Activated CD8-positive, alpha-beta memory T cell treated with anti-CD3 and anti-CD28 coated beads, Interleukin-2, amount 50 U/mL, for 24 hours (primary cell): ENCODE data around the gene RAD9A.

Source experiments
- DNase-seq: peaks from one replicate; pipeline ENCODE4 v3.0.0-alpha.2; 2020; ENCODE audit errors: extremely low read depth

RAD9A gene

GRCh38 chr11:67375320-67376055, 16.3 kb upstream of the RAD9A start:
- DNase-seq = no peak

DNA sequence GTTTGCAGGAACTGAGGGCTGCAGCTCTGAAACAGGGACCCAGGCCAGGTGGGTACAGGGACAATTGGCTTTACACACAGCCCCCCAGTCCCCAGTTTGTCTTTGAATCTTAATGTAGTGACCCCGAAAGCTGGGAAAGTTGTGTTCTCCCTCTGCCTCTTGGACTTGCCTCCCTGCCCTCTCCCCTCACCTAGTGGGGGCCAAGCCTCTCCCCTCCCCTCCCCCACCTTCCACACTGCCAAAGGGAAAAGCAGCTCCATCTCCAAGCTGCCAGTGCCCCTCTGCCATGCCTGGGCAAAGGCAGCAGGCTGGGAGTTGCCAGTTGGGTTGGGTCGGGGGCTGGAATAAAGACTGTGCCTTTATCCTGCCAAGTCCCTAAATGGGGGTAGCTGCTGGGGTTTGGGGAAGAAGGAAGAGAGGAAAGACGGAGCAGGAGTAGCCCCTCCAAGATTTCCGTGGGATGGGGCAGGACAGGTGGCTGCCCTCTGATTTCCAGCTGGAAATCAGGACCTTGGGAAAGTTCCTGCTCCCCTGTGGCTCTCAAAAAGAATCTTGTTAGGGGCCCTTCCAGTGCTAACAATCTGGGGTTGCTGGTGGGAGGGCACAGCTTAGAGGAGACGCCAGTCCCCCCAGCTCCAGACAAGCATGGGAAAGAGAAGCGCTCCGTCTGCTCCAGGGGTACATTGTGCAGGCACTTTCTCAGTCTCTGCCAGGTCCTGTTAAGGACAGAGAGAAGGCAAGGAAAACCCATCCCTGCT, 15.5 kb upstream of the RAD9A start:
- DNase-seq = no peak

DNA sequence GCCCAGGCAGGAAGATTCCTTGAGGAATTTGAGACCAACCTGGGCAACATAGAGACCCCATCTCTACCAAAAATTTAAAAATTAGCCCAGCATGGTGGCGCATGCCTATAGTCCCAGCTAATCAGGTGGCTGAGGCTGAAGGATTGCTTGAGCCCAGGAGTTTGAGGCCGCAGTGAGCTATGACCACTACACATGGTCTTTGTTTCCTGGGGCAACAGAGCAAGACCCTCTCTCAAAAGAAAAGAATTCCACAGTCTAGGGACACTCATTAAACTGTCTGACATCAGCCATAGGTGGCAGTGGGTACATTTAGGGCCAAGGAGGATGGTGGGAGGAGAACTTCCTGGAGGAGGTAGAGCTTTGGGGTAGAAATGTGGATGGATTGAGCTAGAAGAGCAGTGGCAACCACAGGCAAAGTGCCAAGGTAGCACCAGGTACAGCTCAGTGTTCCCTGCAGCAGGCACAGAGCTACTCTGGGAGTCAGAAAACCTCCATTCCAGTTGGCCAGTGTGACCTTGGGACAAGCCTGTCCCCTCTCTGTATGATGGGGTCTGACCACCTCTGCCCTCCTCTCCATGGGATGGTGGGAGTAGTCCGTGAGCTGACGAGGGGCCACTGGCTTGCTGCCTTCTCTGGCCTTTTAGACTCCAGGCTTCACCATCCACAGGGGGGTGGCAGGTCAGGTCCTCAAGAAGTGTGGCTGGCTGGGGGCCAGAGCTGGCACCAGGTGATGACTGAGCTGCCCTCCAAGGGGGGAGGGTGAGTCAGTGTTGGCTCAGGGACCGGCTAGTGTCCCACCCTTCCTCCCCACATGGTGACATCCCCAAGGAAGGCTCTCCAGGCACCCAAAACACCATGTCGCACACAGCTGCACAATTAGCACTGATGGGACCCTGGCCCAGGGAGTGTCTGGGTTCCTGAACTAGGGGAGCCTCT, 14.6 kb upstream of the RAD9A start:
- no peak for DNase-seq

DNA sequence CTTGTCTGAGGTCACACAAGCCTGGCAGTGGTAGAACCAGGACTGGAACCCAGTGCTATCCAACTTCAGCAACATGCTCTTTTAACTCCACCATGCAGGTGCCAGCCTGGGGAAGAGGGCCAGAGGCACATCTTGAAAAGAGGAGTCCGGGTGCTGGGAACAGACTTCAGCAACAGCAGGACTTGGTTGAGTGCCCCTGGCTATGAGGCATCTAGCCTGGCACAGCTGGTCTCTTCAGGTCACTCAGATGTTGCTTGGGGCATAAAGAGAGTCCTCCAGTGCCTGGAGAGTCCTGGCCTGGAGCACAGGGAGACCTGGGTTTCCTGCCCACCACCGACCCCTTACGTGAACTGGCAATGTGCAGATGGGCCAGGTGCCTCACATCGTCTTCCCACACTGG, 13.2 kb upstream of the RAD9A start:
- DNase-seq = no peak

DNA sequence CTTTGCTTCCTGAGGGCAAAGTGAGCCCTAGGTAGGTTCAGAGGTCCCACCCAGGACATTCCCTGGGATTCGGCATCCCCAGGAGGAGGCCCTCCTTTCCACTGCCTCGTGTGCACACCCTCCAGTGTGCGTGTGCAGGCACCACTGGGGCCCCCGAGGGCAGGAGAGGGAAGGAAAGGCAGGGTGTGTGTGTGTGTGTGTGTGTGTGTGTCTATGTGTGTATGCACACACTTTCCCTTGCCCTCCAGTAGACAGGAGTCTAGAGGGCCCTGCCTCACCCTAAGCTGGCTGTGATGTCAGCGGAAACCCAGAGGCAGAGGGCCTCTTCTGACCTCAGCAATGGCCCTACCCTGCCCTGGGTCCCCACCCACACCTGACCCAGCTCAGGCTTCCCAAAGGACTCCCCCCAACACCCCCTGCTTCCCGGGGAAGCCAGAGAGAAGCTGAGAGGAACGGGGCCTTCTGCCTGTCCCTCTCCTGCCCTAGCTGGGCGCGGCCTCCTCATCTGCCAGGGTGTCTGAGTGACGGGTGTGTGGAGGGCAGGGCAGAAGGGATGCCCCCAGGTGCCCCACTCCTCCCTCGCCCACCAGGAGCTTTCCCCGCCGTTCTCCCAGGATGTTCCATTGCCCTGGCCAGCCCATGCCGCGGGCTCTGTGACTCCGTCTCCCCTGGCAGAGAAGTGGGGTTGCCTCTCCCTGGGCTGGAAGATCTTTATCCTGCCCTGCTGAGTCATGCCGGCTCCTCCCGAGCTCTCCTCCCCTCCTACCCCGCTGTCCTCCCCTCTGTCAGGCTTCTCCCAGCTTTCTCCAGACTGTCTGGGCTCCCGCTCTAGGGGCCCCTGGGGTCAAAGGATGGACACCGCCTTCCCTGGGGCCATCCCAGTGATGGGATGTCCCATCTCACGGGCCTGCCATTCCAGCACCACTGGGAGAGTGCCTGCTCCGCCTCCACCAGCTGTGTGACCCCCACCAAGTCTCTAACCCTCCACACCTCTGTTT, 12.4 kb upstream of the RAD9A start:
- no peak for DNase-seq

- no peak for DNase-seq
Measured at GRCh38 chr11:67381244-67381972, 10.4 kb upstream of the RAD9A start.

DNA sequence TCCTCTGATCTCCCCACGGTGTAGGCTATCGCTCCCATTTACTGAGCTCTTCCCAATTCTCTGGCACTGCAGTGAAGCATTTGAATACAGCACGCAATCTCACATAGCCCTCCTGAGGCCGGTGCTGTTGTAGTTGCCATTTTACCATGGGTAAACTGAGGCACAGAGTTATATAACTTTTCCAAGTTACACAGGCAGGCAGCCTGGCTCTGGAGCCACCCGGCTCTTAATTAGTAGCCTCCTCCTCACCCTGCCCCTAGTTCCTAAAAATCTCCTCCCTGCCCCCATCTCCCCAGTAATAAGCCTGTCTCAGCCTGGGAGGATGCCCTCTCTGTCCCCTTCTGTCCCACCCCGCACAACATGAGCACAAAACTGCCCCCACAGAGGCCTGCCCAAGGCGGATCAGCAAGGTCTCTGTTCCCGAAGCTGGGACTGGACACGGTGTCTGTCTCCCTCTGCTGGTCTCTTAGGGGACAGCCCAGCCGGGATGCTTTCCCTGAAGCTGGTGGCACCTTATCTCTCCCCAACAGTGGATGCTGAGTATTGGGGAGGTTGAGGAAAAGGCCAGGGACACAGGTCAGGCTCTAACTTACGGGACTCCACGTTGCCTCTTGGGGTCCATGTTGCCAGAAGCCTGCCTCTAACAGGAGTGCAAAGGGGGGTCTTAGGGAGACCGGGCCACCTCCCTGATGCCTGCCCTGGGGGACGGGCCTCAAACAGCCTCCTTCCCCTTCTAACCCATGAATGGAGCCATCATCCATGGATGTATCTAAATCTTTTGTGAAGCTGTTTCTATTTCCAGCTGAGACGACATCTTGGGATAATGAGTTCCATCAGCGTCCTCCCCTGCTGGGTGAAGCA, 9.3 kb upstream of the RAD9A start:
- DNase-seq = no peak

GRCh38 chr11:67384851-67385366, 6.9 kb upstream of the RAD9A start:
- DNase-seq = no peak

GRCh38 chr11:67387069-67387468, 4.7 kb upstream of the RAD9A start:
- no peak for DNase-seq

- DNase-seq = no peak
Measured at GRCh38 chr11:67387518-67387917, 4.3 kb upstream of the RAD9A start.

DNA sequence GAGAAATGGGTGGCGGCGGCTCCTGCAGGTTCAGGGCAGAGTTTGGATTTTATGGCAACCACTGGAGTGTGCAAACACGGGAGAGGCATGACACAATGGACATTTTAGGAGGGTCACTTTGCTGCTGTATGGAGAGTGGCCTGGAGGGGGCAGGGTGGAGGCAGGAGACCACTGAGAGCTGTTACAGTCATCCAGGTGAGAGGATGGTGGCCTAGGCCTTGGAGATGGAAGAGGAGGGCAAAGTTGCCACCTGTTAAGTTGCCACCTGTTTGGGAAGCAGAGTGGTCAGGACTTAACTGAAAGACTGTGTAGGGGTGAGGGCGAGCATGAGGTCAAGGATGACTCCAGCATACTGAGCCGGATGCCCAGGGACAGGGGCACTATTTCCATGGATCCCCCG, 2.3 kb upstream of the RAD9A start:
- no peak for DNase-seq

DNA sequence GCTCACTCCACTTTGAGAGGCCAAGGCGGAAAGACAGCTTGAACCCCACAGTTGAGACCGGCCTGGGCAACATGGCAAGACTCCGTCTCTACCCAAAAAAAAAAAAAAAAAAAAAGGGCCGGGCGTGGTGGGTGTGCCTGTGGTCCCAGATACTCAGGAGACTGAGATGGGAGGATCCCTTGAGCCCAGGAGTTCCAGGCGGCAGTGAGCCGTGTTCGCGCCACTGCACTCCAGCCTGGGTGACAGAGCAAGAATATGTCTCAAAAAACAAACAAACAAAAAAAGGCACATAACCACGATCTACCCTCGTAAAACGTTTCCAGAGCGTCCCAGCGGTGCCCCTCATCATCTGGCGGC, 861 bp upstream of the RAD9A start:
- no peak for DNase-seq

GRCh38 chr11:67392183-67392715, 463 bp downstream of the RAD9A start:
- DNase-seq = no peak

DNA sequence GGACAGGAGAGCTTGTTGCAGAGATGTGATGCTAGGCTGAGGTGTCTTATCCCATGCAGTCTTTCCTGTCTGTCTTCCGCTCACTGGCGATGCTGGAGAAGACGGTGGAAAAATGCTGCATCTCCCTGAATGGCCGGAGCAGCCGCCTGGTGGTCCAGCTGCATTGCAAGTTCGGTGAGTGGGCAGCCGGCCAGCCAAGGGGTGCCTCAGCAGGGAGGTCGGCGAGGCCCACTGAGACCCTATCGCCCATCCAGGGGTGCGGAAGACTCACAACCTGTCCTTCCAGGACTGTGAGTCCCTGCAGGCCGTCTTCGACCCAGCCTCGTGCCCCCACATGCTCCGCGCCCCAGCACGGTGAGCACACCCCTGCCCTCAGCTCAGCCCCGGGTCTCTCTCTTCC, 1.7 kb downstream of the RAD9A start:
- DNase-seq = no peak

DNA sequence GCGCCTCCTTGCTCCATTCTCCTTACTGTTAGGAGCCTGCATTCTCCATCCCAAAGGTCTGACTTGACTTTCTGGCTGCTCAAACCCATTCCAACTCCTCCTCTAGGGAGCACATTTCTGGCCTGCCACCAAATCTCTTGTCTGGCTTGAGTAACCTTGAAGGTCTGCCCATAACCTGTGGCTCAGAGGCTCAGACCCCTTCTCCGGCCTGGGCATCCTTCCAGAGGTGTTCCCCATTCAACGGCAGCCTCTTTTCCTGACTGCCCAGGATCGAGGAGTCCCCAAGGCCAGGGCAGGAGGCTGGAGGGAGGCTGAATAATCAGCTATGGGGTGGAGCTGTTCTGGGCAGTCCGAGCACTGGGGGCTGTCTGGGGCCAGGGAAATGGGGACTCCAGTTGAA, 2.2 kb downstream of the RAD9A start:
- no peak for DNase-seq

DNA sequence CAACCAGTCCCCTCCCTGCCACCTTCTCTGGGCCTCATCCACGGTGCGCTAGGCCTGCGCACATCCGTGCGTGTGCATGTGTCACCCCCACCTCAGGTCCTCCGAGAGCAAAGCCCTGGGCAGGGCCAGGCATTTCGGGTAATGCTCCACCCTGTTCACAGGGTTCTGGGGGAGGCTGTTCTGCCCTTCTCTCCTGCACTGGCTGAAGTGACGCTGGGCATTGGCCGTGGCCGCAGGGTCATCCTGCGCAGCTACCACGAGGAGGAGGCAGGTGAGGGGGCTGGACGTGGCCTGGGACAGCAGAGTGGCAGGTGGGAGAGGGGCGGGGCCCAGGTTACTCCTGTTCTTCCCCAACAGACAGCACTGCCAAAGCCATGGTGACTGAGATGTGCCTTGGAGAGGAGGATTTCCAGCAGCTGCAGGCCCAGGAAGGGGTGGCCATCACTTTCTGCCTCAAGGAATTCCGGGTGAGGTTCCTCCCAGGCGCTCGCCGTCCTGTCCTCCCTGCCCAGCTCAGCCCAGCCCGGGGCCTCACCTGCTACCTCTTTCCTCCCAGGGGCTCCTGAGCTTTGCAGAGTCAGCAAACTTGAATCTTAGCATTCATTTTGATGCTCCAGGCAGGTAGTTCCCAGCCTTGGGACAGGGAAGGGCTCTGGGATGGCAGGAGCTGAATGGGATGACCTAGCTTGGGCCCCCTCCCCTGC, 3.9 kb downstream of the RAD9A start:
- no peak for DNase-seq

DNA sequence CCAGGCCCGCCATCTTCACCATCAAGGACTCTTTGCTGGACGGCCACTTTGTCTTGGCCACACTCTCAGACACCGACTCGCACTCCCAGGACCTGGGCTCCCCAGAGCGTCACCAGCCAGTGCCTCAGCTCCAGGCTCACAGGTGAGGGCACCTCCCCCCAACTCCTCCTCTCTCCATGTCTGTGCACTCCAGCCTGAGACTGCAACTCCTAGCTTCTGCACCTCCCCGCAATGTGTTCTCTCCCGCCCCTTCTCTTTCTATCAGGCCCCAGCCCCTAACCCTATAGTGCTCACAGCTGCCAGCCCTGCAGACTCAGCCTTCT, 4.4 kb downstream of the RAD9A start:
- no peak for DNase-seq

- no peak for DNase-seq
Measured at GRCh38 chr11:67396587-67397389, 5.0 kb downstream of the RAD9A start.
